ENCODE results near the gene HDGFL1. TPM values are rescaled to one million over a fixed set of nuclear protein-coding genes. Genes with fewer than 3 reads are reported as not detected.

Gene HDGFL1
- polyA plus RNA-seq, 1 donor from 2014 or later: not detected

DNA sequence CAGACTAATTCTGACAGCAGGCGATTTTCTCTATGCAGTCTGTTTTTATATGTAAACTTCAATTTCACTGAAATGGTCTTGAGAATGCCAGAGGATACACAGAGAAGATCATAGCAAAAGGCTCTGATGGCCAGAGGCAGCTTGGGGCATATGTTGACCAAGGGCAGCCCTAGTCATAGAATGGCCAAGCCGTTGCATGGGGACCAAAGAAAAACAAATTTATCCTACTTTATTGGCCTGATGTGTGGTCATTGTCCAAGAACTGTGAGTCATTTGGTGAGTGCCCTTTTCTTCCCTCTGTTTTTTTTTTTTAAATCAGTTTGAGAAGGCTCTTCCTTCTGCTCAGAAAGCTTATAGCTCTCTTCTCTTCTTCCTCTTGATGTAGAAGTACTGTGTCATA is 5.8 kb downstream of the HDGFL1 start:
- no peaks in the 10 kb centered on the region for H3K4me1 Mint-ChIP-seq
- H3K9me3 Mint-ChIP-seq: peaks cover 3 to 8% (median 5%) of the 10 kb centered on the region in 3 donors
- no peaks in the 10 kb centered on the region for H3K27me3 Mint-ChIP-seq
- H3K27ac Mint-ChIP-seq: no peak overlapping the region
- H3K4me3 Mint-ChIP-seq: no peak overlapping the region
- no peaks in the 10 kb centered on the region for H3K36me3 Mint-ChIP-seq

DNA sequence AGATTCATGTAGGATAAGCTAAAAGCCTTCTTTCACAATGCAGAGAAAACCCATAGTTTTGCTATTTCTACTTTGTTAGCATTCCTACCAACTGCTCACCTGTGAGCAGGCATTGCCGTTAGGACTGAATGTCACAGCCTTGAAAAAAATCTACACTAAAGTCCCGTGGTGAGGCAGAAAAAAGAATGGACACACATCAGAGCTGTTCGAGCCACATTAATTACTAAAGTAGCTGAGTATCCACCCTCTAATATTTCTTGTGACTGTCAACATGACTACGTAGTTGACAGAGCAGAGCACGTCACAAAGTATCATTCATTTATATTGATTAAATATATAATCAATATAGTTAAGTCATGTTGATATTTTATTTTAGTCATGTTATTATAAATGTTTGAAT is 10.1 kb downstream of the HDGFL1 start:
- Mint-ChIP-seq H3K9me3 (peaks cover 3 to 8% (median 5%) of the 10 kb centered on the region in 3 donors), H3K4me3 (no peak overlapping the region), H3K4me1 (no peaks in the 10 kb centered on the region), H3K27me3 (no peaks in the 10 kb centered on the region), H3K27ac (no peak overlapping the region), H3K36me3 (no peaks in the 10 kb centered on the region)

DNA sequence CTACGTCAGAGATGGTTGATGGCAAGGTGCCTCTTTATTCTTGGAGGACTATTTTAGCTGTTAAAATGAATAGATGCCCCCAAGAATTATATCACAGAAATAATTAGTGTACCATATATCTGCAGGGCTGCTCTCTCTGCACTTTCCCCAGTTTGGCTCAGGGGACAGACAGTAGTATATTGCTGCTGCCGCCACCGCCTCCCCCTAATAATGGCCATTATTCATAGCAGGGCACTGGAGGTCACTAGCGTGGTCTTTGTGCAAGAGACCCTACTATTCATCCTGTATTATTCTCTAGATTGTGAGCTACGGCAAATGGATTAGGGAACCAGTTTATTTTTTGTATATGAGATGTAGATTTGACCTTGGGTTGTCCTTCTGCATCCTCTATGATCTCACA is 11.0 kb downstream of the HDGFL1 start:
- Mint-ChIP-seq H3K27ac (no peak overlapping the region), H3K36me3 (no peaks in the 10 kb centered on the region), H3K27me3 (no peaks in the 10 kb centered on the region), H3K4me3 (no peak overlapping the region), H3K4me1 (no peaks in the 10 kb centered on the region), H3K9me3 (peaks cover 3 to 8% (median 5%) of the 10 kb centered on the region in 3 donors)

DNA sequence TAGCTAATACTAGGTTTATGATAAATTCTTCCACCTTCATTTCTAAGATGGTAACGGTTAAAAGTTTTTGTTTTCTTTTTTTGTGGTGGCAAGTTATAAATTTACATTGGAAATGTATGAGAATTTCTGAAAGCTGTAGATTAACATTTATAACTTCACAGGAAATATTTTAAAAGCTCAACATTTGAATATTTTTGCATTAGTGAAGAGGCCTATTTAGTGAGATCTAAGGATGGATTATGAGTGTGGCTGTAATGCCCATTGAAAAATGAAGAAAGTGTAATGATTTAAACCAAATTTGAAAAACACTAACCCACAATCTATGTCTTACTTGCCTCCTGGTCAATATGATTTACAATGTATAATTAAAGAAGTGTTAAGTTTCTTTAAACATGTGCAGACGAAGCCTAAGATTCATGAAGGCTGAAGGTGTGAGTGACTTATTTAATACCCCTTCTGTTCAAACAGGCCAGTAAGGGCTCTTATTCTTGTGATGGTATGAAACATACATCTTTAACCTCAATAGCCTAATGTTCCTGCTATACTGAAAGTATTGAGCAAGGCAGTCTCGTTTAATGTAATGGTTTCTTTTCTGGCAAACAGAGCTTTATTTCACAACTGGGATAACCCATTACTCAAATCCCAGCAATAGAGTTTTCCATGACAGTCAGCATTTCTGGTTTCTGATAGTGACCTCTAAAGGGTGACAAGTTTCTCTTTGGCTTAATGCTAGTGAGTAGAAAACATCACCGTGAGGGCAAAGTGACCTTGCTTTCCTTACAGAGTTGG is 13.2 kb downstream of the HDGFL1 start:
- H3K27ac Mint-ChIP-seq: no peak overlapping the region
- H3K27me3 Mint-ChIP-seq: no peaks in the 10 kb centered on the region
- no peaks in the 10 kb centered on the region for H3K4me1 Mint-ChIP-seq
- peaks cover 0 to 5% (median 0%) of the 10 kb centered on the region in 3 donors for H3K9me3 Mint-ChIP-seq
- no peak overlapping the region for H3K4me3 Mint-ChIP-seq
- no peaks in the 10 kb centered on the region for H3K36me3 Mint-ChIP-seq

DNA sequence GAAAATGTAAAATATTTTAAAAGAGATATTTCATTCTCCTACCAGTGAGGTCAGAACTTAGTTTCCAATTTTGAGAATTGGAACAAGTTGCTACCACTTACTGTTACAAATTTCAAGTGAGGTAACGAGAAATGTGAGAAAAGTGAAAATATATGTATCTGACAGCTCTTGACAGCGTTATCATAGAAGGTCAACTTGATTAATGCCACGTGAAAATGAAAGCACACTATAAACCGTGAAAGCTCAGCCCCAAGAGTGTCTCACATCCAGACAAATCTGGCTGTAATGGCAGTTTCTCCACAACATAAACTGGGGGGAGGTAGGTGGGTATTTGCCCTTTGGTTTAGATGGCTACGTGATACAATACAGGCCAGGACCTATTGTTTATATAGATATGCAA is 13.9 kb downstream of the HDGFL1 start:
- no peaks in the 10 kb centered on the region for H3K27me3 Mint-ChIP-seq
- no peak overlapping the region for H3K4me3 Mint-ChIP-seq
- H3K36me3 Mint-ChIP-seq: no peaks in the 10 kb centered on the region
- no peak overlapping the region for H3K27ac Mint-ChIP-seq
- H3K9me3 Mint-ChIP-seq: peaks cover 0 to 5% (median 0%) of the 10 kb centered on the region in 3 donors
- H3K4me1 Mint-ChIP-seq: no peaks in the 10 kb centered on the region

DNA sequence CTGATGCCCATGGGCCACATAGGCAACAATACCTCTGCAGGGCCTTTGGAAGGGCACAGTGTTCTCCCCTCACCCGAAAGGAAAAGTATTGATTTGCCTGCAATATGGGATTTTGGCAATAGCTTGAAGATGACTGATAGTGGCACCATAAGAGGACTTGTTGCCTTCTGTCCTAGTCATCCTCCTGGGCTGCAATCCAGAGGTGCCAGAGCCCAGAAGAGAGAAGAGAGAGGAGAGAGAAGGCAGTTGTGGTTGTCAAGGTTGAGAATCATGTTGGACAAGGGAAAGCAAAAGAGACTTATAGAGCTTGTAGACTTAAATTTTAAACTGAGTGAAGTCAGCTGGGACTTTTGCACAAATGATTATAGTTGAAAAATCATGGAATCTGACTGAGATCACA is 14.6 kb downstream of the HDGFL1 start:
- H3K4me1 Mint-ChIP-seq: no peaks in the 10 kb centered on the region
- H3K36me3 Mint-ChIP-seq: no peaks in the 10 kb centered on the region
- H3K27ac Mint-ChIP-seq: no peak overlapping the region
- peaks cover 0 to 5% (median 0%) of the 10 kb centered on the region in 3 donors for H3K9me3 Mint-ChIP-seq
- no peaks in the 10 kb centered on the region for H3K27me3 Mint-ChIP-seq
- no peak overlapping the region for H3K4me3 Mint-ChIP-seq

DNA sequence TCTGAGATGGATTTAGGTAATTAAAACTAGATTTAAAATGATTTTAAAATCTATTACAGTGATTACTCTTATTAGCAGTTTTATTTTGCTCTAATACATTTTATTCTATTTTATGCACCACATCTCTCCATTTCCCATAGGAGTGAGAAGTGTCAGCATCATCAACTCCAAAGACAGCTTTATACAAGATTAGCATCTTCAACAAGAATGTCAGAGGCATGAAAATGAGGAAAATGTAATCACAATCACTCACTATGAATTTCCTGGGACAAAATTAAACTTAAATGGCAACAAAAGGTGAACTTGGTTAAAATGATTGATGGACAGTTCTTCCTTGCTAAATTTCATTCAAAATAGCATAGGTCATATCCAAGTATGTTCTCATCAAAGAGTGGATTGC is 19.8 kb downstream of the HDGFL1 start:
- Mint-ChIP-seq H3K9me3 (peaks cover 0 to 7% (median 2%) of the 10 kb centered on the region in 3 donors), H3K36me3 (no peaks in the 10 kb centered on the region), H3K27me3 (no peaks in the 10 kb centered on the region), H3K27ac (no peak overlapping the region), H3K4me1 (no peaks in the 10 kb centered on the region), H3K4me3 (no peak overlapping the region)

DNA sequence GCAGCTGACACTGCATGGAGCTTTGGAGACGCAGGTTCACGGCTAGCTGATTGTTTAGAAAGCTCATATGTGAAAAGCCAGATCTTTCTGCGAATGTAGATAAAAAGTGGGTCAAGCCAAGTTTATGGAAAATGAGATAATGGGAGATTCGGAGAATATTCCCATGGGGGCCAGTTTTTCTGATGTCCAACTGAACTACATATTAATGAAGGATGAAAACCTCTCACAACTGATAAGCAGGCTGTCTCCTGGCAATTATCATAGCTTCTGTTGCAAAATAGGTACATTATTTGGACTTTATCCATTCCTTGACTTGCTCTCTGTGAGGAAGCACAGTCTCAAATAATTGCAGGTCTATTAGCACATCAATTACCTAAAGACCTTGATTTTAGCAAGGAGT is 21.1 kb downstream of the HDGFL1 start:
- H3K27me3 Mint-ChIP-seq: no peaks in the 10 kb centered on the region
- H3K4me1 Mint-ChIP-seq: peaks cover 0 to 2% (median 0%) of the 10 kb centered on the region in 3 donors
- peaks cover 2 to 7% (median 5%) of the 10 kb centered on the region in 3 donors for H3K9me3 Mint-ChIP-seq
- no peak overlapping the region for H3K27ac Mint-ChIP-seq
- H3K36me3 Mint-ChIP-seq: no peaks in the 10 kb centered on the region
- no peak overlapping the region for H3K4me3 Mint-ChIP-seq

DNA sequence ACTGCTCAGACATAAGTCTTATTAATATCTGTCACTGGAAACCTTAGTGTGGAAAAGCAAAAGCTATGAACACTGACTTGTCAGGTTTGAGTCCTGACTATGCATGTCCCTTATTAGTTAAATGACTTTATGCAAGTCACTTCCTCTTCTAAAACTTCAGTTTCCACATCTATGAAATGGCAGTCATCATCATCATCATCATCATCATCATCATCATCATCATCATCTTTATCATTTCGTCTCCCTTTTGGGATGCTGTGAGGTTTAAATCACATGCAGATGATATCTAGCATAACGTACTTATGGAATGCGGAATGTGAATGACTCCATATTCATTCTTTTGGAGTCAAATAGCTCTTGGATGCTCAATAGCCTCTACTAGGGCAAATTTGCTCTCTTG is 24.5 kb downstream of the HDGFL1 start:
- Mint-ChIP-seq H3K4me3 (no peak overlapping the region), H3K36me3 (no peaks in the 10 kb centered on the region), H3K27me3 (no peaks in the 10 kb centered on the region), H3K27ac (no peak overlapping the region), H3K4me1 (peaks cover 0 to 2% (median 0%) of the 10 kb centered on the region in 3 donors), H3K9me3 (peaks cover 2 to 5% (median 5%) of the 10 kb centered on the region in 3 donors)

DNA sequence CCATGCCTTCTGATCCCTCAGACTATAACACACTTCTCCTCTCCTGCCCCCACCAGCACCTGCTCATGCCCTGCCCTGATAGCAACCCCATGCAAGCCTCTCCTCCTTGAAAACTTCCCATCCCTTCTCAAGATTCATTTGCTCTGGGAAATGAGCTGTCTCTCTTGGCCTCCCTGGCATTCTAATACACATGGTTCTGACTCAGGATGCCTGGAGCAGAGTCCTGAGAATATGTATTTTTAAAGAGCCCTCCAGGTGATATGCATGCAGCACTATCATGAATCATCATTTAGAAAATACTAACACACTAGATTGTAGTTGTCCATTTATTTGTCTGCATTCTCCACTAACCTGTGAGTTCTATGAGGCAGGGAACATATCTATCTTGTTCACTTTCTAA is 26.6 kb downstream of the HDGFL1 start:
- peaks cover 0 to 2% (median 0%) of the 10 kb centered on the region in 3 donors for H3K4me1 Mint-ChIP-seq
- H3K4me3 Mint-ChIP-seq: peak overlapping the region in 1 of 4 donors; percentile 41
- H3K9me3 Mint-ChIP-seq: peaks cover 1 to 11% (median 4%) of the 10 kb centered on the region in 3 donors
- H3K36me3 Mint-ChIP-seq: no peaks in the 10 kb centered on the region
- H3K27ac Mint-ChIP-seq: peak overlapping the region in 1 of 3 donors; percentile 12
- no peaks in the 10 kb centered on the region for H3K27me3 Mint-ChIP-seq

DNA sequence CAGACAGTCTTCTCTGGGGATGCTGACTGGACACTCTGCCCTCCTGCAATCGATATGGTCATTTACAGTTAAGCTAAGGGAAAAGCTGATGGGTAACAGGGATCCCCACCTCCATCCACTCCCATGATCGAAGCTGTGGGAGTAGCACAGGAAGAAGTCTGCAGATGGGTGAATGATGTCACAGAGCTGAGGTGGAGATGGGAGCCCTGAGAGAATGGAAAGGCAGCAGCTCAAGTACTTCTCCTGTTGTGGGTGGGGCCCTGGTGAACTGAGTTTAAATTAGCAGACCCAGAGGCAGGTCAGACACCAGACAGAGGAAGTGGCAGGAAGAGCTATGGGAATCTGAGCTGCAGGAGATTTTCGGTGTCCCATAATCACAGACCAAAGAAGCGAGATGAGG is 29.0 kb downstream of the HDGFL1 start:
- peaks cover under 1 to 20% (median 3%) of the 10 kb centered on the region in 3 donors for H3K9me3 Mint-ChIP-seq
- no peak overlapping the region for H3K4me3 Mint-ChIP-seq
- H3K27ac Mint-ChIP-seq: no peak overlapping the region
- no peaks in the 10 kb centered on the region for H3K27me3 Mint-ChIP-seq
- H3K36me3 Mint-ChIP-seq: no peaks in the 10 kb centered on the region
- peaks cover 0 to 2% (median 0%) of the 10 kb centered on the region in 3 donors for H3K4me1 Mint-ChIP-seq

DNA sequence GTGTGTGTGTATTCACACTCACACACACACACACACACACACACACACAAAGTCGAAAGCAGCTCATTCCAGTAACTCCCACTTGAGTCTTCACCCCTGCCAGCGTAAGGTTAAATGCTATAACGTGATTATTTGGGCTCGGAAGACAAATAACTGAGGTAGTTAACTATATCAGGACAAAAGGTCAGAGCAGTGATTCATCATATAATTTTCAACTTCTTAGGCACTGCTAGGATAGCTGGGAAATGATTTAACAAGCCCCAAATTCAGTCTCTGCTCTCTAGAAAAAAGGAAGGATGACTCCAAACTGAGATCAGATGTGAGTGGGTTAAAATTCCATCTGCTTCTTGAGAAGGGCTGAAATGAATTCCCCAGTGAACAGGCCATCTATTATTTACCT is 30.7 kb downstream of the HDGFL1 start:
- Mint-ChIP-seq H3K4me1 (peaks cover 0 to under 1% (median 0%) of the 10 kb centered on the region in 3 donors), H3K9me3 (peaks cover 0 to 17% (median 3%) of the 10 kb centered on the region in 3 donors)

DNA sequence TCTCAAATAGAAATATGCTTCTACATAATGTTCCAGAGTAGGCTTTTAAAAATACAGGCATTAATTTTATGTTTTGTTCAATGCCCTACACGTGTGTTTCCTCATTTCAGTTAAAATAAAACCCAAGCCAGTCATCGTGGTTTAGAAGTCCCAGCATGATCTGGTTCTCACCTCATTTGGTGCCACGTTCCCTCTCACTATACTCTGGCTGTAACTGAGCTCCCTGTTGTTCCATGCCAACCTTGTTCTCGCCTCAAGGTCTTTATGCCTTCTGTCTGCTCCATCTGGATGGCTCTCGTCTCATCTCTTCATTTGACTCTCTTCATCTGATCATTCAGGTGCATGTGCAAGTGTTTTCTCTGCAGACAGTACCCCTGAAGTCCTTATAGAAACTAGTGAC is 32.6 kb downstream of the HDGFL1 start:
- Mint-ChIP-seq H3K4me1 (no peaks in the 10 kb centered on the region), H3K9me3 (peaks cover 0 to 18% (median 3%) of the 10 kb centered on the region in 3 donors), H3K27ac (no peak overlapping the region), H3K36me3 (no peaks in the 10 kb centered on the region), H3K4me3 (no peak overlapping the region), H3K27me3 (no peaks in the 10 kb centered on the region)

More for the DNA sequence above, 30.7 kb downstream of the HDGFL1 start:
- no peaks in the 10 kb centered on the region for H3K36me3 Mint-ChIP-seq
- no peaks in the 10 kb centered on the region for H3K27me3 Mint-ChIP-seq
- H3K27ac Mint-ChIP-seq: no peak overlapping the region
- H3K4me3 Mint-ChIP-seq: peak overlapping the region in 1 of 4 donors; percentile 33

DNA sequence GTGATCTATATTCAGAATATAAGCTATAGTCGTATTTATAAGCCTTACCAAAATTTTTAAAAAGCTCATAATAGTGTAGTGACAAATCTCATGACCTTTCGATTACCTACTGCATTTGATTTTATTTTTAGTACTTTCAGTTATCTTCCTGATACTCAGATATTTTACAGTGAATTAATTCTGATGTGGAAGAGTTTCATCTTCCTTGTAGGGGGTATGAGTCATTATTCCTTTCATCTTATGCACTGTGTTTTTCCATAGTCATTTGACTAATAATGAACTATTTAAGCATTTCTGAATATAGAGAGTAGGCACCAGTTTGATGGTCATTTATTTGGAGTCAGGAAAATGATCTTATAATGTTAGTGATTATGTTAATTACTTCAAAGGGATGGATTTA is 36.4 kb downstream of the HDGFL1 start:
- peaks cover 0 to 11% (median 2%) of the 10 kb centered on the region in 3 donors for H3K9me3 Mint-ChIP-seq
- H3K27ac Mint-ChIP-seq: no peak overlapping the region
- H3K4me3 Mint-ChIP-seq: no peak overlapping the region
- no peaks in the 10 kb centered on the region for H3K27me3 Mint-ChIP-seq
- no peaks in the 10 kb centered on the region for H3K36me3 Mint-ChIP-seq
- no peaks in the 10 kb centered on the region for H3K4me1 Mint-ChIP-seq

DNA sequence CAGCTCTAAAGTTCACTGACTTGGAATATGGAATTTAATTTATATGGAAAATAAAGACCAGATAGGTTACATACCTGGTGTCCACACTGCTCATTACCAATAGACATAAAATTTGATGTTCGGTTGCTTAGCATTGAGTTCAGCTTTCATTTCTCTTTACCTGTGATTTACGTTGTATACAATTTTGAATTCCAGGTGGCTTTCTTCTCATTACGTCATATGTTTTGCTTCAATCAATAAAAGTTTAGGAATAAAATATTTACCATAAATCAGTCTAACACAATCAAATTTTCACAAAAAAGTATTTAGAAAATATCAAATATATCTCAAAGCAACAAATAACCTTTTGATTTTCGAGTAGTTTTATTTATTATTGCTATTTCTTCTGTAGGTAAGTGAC is 40.8 kb downstream of the HDGFL1 start:
- Mint-ChIP-seq H3K36me3 (no peaks in the 10 kb centered on the region), H3K4me3 (no peak overlapping the region), H3K4me1 (peaks cover 0 to 2% (median 0%) of the 10 kb centered on the region in 3 donors), H3K9me3 (peaks cover 0 to 8% (median 3%) of the 10 kb centered on the region in 3 donors), H3K27ac (no peak overlapping the region), H3K27me3 (no peaks in the 10 kb centered on the region)

DNA sequence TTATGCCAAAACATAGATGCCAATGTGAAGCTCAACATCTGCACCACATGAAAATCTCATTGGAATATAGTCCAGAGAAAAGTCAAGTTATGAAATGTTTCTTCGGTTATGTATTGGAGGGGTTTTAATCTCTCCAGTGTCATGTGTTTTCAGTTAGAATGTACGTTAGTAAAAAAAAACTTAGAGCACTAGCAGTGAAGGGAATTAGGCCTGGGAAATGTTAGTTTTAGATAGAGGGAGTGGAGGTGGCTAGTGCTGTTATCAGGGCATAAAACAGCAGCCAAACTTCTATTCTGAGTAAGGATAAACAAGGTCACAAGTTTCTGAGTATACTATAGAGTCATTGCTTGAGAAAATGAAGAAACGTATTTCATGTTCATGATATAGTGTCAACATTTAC is 42.9 kb downstream of the HDGFL1 start:
- no peak overlapping the region for H3K4me3 Mint-ChIP-seq
- no peaks in the 10 kb centered on the region for H3K36me3 Mint-ChIP-seq
- peaks cover 0 to 8% (median 2%) of the 10 kb centered on the region in 3 donors for H3K9me3 Mint-ChIP-seq
- peaks cover 0 to 2% (median 0%) of the 10 kb centered on the region in 3 donors for H3K4me1 Mint-ChIP-seq
- H3K27me3 Mint-ChIP-seq: no peaks in the 10 kb centered on the region
- no peak overlapping the region for H3K27ac Mint-ChIP-seq

Measured in IgD-negative memory B cell (primary cell).